Measurements from ENCODE around the gene ST7.

ST7 gene

DNA sequence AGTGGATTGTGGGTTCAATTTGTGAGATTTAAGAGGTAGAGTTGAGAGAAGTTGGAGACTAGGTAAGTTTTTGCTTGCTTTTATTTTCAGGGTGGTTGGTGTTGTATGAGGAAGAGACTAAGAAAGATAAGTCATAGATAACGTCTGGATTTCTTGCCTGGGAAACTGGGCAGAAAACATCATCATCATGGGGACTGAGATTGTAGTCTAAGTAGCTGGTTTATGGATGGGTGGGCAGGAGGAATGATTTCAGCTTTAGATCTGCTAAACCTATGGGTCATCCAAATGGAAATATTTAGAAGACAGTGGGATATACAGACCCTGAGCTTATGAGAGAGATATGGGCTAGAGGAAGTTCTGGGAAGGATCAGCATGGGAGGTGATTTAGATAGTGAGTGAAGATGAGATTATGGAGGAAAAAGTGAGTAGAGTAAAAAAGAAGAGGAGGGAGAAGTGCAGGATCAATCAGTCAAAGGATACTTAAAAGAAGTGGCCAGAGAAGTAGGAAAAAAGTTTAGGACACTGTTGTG is 199.8 kb downstream of the ST7 start:
- DNase-seq (ENCODE audit: low read depth, low spot score), result no peak

DNA sequence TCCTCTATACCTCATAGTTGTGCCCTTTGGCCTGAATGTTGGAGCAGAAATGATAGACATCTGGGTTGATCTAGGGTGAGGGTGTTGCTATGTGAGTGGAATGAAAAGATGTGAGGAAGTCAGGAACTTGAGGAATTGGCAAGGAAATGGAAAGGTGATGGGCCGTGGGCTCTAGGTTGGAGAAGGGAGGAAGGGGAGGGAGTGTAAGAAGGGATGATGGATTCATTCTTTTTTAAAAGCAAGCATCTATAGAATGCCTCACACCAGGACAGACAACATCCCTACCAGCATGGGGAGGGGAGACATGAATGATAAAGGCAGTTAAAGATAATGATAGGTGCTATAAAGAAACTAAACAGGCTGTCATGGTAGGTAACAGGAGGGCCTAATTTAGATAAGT is 201.4 kb downstream of the ST7 start:
- no peak for DNase-seq (ENCODE audit: low read depth, low spot score)

DNA sequence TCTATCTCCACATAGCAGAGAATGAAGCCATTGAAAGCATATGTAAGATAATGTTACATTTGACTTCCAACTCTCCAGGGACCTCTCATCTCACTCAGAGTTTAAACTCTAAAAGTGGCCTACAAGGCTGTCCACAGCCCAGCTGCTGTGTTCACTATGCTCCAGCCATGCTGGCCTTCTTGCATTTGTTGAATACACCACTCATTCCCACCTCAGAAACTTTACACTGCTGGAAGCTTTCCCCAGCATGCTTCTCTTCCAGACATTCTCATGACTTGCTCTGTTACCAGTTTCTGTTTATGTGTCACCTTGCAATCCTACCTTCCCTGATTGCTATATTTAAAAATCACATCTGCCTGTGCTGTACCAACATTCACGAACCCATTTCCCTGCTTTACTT is 202.4 kb downstream of the ST7 start:
- no peak for DNase-seq (ENCODE audit: low read depth, low spot score)

DNA sequence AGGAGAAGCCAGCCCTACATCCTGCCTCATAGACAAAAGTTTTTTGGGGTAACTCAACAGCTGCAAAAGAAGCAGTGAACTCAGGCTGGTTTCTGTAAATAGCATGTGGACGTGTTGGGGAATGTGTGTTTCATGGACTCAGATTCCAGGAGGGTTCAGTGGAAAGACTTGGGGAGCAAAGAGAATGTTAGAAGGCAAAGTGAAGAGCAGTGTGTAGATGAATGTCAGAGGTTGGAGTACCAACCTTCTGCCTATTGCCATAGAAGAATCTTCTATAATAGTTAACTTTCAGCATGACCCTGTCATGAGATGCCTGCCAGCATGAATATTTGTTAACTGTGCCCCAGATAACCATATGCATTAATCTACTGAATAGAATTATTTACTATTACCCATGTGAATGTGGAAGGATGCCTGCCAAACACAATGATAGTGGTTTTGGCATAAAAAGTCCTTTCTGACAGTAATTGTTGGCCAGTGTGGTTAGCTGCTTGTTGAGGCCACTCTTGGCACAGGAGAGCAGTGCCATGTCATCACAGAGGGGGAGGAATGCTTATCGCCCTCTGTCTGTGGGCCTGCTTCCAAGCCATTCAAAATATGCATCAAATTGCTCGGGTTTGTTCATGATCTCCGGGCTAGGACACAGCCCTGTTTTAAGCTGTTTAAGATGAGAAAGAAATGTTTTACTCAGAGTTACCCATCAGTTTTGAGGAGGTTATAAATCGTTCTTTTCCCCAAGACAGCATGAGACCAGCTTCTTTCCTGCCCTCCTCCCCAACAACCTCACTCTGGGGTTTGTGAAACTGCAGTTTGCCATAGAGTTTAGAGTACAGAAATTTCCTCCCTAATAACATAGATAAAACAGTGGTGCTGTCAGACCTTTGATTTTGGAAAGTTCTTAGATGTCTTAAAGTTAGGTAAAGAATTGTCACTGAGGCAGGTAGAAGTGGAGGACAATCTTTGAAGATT is 204.2 kb downstream of the ST7 start:
- no peak for DNase-seq (ENCODE audit: low read depth, low spot score)

DNA sequence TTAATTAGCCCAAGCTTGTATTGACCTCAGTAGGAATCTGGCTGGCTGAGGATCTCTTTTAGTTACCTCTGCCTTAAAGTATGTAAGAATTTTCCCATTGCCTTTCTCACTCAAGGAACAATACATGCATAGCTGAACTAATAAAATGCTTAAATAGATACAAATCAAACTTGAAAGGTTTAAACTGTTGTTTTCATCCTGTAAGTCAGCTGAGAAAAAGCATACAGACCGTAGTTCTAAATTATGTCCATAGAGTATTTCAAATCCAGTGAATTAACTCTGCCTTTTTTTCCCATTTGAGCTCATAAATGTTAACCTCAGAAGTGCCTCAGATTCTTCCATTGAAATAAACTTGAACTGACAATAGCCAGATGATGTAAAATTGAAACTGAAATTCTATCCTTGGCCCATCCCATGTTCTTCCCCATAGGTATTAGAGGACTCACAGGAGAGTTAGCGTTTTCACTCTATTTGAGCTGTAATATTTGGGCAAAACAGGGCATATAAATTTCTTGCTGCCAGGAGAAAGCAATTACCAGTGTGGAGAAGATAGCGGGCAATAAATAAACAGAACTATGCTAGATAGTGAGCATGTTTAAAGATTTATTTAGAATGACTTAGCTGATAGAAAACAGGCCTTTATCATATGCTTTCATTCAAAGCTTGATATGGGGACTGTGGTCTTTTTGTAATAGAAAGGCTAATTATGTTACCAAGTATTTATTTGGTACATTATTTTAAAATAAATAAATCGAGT is 205.8 kb downstream of the ST7 start:
- DNase-seq (ENCODE audit: low read depth, low spot score), result no peak

DNA sequence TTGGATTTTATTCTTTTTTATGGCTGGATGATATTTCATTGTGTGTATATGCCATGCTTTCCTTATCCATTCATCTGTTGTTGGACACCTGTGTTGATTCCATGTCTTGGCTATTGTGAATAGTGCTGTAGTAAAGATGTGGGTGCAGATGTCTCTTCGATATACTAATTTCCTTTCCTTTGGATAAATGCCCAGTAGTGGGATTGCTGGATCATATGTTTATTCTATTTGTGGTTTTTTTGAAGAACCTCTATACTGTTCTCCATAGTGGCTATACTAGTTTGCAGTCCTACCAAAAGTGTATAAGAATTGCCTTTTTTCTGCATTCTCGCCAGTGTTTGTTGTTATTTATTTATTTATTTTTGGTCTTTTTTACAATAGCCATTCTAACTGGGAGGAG is 209.8 kb downstream of the ST7 start:
- DNase-seq (ENCODE audit: low read depth, low spot score), result no peak

DNA sequence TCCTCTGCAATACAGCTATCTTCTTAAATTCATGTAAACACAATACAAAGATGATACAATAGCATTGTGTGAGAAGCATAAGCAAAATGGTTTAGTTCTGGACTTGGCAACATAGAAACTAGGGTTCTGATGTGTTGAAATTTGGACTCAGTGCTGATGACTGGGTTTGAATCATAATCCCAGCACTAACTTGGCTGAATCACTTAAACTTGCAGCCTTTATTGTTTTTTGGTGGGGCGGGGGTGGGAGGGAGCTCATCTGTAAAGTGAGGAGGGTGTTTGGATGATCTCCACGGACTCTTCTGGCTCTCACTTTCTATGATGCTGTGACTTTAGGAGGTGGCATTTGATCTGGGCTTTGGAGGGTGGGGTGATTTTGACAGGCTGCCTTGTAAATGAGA is 211.3 kb downstream of the ST7 start:
- no peak for DNase-seq (ENCODE audit: low read depth, low spot score)

DNA sequence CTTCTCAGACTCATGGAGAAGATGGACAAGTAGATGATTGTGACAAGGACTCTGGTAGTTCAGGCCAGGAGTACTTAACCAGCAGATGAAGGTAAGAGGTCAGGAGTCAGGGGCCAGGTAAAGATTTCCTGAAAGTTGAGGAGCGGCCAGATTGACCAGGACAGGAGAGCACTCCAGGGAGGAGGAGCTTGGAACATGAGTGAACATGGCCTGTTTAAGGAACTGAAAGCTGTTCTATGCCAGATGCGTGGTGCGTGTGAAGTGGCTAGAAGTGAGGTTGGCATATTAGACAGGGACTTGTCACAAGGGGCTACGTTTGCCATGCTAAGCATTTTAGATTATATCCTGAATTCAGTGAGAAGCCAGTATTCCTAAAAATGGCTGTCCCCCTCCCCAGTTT is 212.4 kb downstream of the ST7 start:
- DNase-seq (ENCODE audit: low read depth, low spot score), result no peak

DNA sequence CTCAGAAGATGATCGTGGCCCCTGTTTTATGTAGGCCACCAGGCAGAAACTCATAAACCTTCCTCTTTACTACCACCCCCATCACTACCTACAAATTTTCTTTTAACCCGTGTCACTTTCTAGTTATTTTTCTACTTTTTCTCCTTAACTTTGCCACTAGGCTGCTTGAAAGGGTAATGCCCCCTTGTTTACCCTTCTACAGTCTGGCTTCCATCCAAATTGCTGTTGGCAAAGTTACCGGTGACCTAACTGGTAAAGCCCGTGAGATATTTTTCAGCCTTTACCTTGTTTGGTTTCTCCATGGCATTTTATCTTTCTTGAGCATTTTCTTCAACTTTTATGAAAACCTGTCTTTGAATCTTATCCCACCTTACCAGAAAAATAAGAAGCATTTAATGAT is 216.6 kb downstream of the ST7 start:
- DNase-seq (ENCODE audit: low read depth, low spot score), result no peak

DNA sequence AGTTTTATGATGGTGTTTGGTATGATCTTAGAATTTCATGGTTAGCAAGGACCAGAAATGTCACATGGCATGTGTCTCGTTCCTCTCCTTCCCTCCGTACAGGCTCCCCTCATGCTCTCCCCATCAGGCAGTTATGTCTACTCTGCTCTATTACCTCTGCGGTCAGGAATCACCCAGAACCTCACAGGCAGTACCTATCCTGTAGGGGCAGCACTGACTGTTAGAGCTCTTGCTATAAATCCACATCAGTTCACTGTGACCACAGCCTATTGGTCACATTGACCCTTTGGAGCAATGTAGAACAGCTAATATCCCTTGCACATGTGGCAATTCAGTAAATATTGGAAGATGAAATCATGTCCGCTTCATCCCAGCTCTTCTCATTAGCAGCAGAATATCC is 217.8 kb downstream of the ST7 start:
- DNase-seq (ENCODE audit: low read depth, low spot score), result no peak

DNA sequence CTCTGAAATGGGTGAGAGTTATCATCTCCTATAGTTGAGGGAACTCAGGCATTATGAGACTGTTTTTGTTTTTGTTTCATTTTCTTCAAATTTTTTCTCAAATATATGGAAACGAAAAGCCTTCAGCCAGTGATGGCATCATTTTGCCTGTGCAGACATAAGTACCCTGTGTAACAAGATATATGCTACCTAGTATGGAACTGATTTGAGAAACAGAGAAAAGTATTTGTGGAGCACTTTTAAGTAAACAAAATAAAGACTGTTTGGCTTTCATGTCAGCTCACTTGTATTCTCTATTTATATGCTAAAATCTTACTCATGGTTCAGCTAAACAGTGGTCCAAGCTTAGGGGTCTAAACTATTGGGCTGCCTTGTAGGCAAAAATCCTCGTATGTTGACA is 219.0 kb downstream of the ST7 start:
- DNase-seq (ENCODE audit: low read depth, low spot score), result no peak

DNA sequence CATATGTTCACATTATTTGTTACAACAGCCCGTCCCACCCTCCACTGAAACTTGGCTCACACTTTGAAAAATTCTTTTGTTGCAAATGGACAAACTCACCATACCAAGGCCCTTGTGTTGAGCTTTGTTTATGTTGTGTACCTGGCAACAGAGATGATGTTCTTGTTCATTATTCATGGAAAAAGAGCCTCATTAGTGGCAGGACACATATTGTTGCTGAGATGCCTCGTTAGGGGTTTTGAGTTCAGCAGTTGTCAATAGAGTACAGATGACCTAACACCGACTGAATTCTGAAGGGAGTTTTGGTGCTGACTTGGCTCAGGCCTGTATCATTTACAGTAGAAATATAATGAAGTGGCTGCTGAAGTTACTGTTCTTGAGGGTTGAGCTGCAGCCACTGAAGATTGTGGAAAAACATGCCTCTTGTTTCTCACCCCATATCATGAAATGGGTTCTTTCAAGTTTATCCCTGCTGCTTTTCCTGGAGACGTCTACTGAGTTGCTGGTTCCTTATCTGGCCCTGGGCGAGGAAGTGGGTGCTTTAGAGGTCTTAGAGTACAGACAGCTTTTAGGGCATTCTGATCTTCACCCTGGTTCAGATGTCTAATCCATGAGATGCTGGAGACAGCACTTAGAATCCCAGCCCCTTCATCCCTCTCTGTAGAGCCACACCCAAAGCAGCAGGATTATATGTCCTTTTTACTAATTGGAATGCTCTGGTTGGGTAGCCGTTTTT is 219.9 kb downstream of the ST7 start:
- DNase-seq (ENCODE audit: low read depth, low spot score), result no peak

DNA sequence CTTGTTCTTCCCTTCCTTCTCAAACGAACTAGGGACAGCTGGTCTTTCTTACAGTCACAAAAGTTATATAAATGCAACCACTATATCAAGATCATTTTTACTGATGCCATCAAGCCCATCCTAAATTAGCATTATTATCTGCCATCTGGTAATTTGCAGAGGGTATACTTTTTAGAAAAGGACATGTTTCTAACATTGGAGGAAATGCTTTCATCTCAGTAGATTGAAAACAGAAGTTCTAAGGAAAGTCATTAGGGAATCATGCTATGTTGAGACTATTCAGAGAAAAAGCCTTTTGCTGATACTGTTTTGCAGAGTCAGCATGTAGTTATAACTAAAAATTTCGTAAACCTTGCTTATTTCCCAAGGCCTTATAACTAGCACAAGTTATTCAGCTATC is 222.9 kb downstream of the ST7 start:
- DNase-seq (ENCODE audit: low read depth, low spot score), result no peak

DNA sequence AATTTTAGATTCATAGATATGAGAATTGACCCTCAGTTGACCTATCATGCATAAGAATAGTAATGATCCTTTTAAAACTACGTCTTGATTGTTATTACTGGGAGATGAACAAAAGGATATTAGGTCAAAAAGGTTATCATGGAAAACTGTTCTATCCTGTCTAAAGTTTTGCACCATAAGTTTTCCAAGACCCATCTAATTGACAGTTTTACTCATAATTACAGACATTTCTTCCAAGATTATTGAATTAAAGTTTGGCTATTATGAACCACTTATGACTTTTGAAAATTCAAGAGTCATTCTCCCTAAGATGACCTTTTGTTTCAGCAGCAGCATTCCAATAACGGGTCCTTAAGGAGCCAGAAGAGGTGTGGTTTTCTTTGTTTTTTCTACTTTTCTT is 225.3 kb downstream of the ST7 start:
- no peak for DNase-seq (ENCODE audit: low read depth, low spot score)

DNA sequence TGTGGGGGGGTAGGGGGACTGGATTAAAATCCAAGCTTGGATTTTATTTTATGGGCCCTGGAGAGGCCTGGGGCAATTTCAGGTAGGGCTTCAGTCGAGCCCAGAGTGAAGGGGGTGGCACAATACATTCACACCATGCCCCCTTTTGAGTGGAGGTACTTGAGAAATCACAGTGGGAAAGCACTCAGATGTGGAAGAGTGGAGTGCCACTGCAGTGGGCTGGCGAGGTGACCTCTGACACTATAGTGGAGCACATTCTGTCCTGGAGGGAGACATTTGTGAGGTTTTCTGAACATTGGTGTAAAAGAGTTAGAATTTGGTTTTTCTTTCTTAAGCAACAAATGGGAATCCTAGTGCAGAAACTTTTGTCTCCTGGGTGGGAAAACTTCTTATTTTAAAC is 226.4 kb downstream of the ST7 start:
- DNase-seq (ENCODE audit: low read depth, low spot score), result no peak

DNA sequence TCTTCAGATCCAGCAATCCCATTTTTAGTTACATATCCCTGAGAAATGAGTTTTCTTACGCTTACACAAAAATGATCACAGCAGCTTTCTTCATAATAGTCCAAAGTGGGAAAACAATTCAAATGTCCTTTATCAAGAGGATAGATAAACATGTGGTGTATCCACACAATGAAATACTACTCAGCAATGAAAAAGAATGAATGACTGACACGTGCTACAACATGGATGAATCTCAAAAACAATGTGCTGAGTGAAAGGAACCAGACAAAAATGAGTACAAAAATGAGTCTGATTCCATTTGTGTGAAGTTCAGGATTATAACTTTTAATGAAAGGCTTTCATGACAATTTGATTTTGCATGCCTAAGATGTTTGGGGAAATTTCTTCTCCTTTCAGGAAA is 230.4 kb downstream of the ST7 start:
- DNase-seq (ENCODE audit: low read depth, low spot score), result no peak

DNA sequence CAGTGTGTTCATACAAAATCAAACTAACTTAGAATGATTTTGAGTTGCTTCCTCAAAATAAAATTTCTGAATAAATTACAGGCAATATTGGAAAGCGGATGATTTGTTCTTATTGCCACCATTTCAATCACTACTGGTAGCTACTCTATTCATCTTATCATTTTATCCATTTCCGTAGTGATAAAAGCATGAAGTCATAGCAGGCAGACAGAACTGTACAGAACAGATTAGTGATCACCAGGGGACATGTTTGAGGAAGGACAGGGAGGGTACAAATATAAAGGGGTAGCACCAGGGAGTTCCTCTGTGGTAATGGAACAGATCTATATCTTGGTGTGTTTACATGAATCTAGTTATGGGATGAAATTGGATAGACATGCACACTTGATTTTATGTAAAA is 231.1 kb downstream of the ST7 start:
- DNase-seq (ENCODE audit: low read depth, low spot score), result no peak

DNA sequence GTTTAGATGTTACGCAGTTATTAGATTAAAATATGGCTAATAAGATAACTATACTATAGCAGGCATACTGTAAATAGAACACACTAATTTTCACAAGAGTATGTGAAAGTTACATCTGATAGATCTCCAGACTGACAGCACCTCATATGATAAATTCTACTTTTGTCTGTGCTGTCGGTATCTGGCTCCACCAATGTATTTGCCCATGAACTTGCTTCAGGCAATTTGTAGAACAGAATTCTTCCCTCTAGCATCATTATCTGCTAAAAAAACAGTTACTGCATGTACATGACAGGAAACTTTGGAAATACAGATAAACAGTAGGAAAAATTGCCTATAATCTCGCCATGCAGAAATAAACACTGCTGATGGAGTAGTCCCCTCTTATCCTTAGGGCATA is 231.8 kb downstream of the ST7 start:
- no peak for DNase-seq (ENCODE audit: low read depth, low spot score)

DNA sequence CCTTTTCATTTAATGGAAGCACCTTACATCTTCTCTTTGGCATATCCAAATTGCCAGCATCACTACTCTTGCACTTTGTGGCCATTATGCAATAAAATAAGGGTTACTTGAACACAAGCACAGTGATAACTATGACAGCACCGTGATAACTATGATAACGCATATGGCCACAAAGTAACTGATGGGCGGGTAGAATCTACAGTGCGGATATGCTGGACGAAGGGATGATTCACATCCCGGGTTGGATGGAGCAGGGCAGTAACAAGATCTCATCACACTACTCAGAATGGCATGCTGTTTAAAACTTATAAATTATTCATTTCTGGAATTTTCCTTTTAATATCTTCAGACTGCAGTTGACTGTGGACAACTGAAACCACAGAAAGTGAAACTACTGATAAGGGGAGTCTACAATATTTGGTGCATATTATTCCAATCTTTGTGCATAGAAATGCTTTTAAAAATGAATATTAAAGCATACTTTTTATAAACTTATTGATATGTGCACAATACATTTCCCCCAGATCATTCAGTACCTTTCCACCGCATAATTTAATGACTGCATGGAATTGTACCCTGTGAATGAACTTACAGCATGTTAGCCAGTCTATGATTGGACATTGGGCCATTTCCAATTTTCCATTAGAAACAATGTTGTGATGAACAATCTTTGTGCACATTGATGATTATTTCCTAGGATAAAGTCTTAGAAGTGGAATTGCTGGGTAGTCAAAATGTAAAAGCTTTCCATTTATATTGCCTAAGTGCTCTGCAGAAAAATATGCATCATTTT is 233.1 kb downstream of the ST7 start:
- DNase-seq (ENCODE audit: low read depth, low spot score), result no peak

DNA sequence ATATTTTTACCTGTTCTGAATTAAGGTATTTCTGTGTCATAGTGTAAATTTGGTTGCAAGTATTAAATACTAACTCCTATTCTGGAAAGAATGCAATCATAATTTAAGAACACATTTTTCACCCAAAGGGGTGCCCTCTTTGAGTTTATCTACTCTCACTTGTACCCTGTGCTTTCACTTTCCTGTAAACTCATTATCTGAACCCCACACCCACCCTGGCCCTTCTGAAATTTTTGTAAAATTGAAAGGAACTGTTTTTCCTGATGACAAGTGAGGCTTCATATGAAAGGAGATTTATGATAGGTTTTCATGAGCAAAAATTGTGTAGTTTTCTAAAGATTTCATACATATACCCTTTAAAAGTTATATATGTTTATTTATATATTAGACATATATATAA is 235.1 kb downstream of the ST7 start:
- DNase-seq (ENCODE audit: low read depth, low spot score), result no peak

DNA sequence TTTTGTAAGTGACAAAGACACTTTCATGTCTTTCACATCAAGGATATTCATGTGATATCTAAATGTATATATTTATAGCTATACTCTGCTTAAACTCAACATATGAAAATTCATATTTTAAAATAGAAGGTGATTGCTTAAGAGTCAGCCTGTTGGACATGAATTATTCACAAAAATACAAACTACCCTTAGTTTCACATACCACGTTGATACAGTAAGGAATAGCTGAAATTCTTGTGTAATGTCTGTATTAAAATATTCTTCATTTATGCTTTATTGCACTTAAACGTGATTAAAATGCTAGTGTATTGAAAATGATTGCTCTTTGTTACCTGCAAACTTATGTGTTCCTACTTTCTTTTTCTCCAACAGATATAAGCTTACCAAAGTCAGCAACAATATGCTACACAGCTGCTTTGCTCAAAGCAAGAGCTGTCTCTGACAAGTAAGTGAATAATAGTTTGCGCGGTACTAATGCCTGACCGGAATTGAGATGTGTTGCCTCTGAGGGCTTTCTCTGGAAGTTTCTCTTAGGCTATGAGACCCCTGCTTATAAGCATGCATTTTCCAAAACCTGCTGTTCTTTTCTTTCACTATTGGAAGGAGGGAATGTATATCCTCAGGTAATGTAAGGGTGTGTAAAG is 235.8 kb downstream of the ST7 start:
- DNase-seq (ENCODE audit: low read depth, low spot score), result no peak
